Measurements from ENCODE around the gene ASB4.
"Not testable (repeated sequence)": the region's sequence is repeated elsewhere in the genome, so short reads cannot be mapped to it uniquely, and the experiment has no call there.

ASB4 gene

DNA sequence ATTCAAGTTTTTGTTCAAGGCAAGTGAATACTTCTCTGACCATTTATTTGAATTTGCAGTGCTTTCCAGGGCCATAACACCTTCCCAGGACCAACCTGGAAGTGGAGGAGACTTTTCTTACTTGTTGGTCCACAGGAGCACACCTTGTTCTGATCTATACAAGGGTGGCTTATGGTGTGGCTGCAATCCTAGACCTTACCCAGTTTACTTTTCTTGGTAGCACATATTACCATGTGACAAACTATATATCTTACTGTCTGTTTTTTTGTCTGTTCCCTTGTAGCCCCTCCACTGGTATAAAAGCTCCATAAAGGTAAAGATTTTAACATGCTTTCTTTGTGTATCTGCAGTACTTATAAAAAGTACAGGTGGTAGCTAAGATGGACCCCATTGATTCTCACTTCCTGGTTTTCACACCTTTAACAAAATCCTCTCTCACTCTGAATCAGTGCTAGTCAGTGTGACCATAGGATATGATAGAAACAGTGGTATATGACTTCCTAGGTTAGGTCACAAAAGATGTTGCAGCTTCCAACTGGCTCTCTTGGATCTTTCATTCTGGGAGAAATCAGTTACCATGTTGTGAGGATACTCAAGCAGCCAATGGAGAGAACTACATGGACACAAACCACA, 5.6 kb upstream of the ASB4 start:
- DNase-seq, result no peak

DNA sequence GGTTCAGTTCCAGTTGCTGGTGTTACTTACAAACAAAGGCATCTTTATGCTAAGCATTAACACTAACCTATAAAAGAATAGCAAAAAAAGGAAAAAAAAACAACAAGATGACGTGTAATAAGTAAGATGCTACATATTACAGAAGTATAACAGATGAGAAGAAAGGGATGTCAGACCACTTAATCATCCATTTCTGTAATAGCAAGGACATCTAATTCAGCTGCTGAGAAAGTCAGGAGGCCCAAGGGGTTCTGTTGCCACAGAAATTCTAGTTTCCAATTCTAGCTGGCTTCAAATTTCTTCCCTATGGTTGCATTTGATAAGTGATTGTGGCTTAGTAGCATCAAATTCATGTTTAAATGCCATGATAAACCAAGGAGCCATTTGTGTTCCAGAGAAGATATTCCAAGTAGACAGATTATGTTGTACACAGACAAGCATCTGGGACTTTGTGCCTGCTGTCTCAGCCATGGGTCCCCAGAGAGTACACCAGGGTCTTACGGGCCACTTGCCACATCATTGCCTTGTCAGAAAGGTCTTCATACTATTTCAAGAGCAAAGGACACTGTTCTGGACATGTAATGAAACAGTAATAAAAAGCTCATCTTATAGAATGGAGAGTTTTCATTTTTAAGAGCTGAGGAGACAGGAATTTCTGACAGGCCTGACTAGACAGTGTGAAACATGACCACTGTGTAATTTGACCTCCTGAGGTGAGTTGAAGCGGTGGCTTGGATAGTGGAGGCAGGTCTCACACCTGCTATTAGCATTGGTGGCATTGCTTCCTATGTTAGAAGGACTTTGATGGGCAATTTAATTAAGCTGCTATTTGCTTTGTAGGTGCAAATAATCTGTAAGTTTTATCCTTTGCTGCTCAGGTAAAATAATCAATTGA, 4.2 kb upstream of the ASB4 start:
- no peak for DNase-seq

DNA sequence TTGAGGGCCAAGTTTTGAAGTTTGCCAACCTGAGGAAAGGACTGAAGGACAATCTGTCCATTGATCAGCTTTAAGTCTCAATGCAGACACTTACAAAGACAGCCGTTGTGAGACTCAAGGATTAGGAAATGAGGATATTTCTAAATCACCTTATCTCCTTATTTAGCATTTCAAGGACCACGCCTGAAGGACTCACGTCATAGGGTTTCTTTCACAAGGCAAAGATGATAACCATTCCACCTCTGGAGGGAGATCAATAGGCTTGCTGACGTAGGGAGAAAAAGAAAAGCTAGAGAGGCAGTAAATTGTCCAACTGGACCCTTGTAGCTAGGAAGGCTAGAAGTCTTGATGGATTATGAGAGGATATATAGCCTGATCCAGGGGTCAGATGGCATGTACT, 3.3 kb upstream of the ASB4 start:
- DNase-seq, result no peak

DNA sequence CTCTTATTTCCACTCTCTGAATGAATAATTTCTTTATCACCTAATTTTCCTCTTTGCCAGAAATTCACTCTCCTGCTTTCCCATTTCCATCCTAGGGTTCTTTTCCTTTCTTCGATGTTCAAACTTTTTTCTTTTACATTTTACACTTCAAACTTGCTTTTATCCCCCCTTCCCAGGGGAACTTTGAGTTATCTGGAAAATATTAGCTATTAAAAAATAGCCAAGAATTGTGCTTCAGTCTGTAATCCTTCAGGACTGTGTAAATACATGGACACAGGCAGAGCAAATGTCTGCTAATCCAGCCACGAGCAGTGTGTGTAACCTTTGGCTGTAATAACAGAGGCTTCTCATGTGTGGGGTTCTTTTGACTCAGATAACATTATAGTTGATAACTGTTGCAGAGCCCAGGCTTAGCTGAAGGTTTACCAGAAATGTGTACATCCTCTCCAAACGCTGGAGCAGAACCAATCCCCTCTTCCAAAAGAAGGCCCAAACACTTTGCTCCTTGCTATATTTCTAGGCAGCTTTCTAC, 4.6 kb downstream of the ASB4 start:
- DNase-seq, result no peak

DNA sequence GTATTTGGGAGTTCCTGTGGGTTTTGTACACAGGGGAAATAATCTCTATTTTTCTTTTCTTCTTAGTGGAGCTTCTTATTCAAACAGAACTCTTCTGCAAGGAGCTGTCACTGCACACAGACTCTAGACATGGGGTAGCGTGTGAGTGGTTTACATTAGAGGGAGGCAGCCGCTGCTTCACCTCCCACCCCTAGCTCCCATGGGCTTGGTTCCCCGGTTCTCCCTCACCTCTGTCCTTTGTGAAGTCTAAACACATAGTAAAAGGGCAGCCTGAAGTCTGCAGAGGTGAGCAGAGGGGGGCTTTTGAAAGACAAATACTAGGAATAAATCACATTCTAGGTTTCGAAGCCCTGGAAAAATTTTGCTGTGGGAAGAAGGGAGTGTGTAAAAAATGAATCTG, 5.5 kb downstream of the ASB4 start:
- no peak for DNase-seq

DNA sequence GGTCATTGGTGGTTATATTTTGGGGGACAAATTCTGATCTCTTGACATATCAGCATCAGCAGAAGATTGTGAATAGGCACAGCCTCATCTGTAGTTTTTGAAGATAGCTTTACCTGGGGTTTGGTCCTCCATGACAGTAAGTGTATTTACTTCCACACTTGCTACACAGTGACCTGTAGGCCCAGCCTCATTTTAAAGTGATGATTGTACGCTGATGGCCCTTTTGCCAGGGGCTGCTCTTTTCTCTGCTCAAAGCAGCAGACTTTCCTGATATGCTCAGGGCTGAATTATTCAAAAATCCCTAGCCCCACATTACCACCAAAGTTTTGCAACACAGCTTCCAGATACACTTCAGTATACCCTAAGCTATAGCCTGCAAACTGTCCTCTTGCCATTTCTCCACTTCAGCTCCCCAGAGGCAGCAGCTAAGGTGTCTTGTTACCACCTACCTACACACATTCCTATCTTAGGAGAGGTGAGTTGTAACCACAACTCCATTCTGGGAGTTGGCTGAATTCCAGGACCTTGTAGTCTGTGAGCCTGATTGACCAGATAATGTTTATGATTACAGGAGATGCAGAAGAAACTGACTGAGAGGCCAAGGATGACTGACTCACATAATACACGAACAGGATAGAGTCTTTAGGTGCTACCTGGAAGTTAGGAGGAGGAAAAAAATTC, 6.0 kb downstream of the ASB4 start:
- DNase-seq, result no peak

DNA sequence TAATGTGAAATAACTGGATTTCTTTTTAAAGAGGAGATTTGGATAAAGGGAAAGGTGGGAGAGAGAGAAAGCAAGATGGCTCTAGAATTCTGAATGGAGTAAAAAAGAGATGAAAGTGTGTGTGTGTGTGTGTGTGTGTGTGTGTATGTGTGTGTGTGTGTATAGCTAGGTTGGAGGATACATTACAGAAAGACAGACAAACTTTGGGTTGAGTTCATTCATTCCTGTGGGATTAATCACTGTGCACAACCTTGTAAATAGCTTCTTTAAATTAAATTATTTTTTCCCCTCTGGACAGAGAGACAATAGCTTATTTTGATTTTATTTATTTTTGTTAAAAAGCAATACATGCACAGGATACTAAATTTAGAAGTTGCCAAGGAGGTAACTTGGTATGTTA, 7.5 kb downstream of the ASB4 start:
- DNase-seq, result no peak

DNA sequence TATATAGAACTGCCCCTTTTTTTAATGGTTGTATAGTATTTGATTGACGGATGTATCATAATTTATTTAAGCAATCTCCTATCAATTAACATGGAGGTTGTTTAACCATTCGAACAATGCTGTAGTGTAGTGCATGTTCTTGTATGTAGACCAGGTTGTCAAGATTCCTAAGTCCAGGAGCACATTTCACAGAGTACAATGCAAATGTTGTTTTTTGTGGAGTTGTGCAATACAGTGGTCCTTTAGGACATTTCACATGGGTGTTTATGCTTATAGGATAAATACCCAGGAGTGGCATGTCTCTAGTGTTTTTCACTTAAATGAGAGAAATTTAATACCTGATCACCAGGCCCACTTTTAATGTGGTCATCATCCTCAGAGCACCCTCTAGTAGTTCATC, 8.1 kb downstream of the ASB4 start:
- DNase-seq, result no peak

DNA sequence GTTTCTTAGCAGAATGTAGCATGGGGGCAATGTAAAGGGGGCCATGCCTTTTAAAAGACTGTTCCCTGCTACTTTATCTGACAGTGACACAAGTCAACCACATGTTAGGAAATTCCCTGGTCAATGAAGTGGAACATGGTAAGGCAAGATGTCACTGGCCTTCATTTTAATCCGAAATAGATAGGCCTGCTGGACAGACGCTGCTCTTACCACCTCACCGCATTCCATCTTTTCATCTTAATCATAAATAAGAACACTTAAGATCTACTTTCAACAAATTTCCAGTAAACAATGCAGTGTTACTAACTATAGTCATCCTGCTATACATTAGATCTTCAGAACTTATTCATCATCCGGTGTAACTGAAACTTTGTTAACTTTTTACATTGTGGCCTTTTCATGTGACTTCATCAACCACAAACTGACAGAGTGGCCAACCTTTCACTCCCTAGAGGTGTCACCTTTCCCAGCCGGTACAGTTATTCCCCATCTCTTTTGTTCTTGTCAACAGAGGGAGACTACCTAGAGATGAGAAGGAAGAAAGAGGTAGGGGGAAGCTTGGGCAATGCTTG, 15.6 kb downstream of the ASB4 start:
- DNase-seq, result no peak

DNA sequence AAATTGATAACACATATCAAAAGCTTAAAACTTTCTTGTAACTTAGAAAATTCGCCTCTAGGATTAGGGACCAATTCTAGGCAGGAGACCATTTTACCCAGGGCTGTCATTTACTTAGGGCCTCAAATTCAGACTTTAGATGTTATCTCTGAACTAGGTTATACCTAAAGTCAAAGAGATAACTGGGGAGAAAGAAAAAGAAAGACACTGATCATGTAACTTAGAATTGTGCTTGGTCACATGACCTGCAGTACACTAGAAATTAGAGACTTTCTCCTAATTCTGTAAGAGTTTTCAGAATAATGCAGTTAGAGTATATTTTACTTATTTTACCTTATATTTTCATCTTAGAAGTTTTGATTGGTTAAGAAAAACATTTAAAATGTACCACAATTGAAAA, 16.7 kb downstream of the ASB4 start:
- no peak for DNase-seq

DNA sequence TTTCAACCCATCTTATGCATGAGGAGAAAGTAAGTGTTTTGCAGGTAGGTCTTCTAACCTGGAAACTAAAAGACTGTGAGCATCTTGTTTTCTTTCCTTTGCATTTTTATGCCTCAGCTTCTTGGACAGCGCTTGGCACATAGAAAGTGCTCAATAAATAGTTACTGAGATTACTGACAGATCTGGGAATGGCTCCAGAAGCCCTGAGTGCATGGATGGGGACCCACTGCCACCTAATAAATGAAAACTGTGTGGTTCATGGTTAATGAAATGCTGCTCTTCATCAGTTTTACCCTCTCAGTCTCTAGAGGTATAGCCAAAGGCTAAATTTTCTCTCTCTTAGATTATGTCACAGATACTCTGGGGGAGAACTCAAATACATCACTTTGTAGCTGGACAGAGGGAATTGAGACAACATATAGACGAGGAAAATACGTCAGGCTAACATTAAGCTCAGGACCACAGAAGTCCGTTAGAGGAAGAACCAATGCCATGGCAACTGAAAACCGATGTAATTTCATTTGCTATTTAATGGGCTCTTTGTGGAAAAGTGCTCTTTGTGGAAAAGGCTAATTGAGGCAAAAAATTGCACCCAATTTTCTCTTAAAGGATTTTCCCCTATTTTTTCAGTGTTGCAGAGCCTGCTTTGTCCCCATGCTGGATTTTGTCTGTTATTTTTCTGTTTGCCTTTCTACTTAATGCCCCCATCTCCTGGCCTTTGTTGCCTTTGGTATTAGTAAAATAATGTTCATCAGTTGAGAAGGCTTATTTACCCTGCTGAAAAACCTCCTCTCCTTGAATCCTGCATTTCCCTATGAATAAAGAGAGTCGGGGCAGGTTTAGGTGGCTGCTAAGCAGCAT, 17.8 kb downstream of the ASB4 start:
- no peak for DNase-seq

DNA sequence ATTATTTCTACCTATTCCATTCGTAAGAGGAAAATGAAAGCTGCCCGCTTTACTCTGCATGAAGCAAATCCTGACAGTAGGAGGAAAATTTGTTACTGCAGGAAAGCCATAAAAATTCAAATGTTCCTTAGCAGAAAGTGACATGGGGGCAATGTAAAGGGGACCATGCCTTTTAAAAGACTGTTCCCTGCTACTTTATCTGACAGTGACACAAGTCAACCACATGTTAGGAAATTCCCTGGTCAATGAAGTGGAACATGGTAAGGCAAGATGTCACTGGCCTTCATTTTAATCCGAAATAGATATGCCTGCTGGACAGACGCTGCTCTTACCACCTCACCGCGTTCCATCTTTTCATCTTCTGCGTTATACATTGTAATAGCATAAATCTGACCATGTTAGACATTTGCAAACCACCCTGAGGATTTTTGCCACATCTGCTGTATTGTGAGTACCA, 18.4 kb downstream of the ASB4 start:
- not testable (repeated sequence) for DNase-seq

DNA sequence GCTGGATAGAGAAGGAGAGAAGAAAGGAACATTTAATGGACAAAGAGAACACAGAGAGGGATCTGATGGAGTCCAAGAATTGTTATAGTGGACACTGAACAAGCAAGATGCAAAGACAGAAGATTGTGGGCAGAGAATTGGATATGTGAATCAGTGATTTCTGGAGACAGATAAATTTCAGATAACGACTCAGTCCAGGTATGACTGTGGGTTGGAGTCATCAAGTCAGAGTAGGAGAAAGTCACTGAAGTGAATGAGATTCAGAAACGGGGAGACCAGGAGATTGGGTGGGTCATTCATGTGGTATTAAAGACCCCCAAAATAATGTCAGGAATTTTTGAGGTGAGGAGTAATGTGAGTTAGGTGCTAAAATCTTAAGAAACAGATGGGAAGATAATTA, 23.0 kb downstream of the ASB4 start:
- no peak for DNase-seq

DNA sequence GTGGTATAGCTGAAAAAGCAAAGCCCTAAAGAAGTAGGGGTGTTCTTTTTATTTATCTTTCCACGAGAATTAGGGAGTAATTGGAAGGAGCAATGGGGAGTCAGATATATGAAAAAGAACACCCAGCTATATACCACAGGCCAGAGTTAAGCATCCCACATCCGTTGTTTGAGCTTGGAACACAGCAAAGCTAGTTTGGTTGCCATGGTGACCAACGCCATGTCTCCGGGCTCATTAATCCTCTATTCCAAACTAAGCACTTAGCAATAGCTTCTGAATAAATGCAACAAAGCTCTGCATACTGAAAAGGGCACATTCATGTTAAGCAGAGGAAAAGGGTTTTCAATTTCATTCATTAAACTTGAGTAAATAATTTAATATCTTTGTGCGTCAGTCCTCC, 23.5 kb downstream of the ASB4 start:
- DNase-seq, result no peak

DNA sequence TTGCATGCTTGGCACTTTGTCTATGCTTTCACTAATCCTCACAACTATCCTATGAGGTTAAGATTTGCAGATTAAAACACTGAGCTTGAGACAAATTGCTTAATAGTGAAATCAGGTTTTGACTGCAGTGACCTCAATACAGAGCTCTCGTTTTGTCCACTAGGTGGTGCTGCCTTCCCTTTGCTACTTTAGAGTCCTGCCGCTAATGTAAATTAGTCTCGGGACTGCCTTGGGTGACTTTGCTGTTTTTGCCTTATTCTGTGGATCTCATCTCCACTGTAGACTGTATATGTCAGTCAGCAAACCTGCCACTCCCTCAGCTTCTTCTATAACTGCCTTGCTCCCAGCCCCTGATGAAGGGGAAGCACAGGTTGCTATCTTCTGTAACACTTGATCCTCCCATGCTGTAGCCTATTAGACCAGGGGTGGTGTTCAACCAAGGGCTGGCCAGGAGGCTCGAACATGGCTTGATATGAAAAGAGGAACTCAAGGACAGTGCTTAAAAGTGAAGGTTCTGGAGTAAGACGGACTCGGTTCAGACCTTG, 26.0 kb downstream of the ASB4 start:
- peak; percentile 5 for DNase-seq

DNA sequence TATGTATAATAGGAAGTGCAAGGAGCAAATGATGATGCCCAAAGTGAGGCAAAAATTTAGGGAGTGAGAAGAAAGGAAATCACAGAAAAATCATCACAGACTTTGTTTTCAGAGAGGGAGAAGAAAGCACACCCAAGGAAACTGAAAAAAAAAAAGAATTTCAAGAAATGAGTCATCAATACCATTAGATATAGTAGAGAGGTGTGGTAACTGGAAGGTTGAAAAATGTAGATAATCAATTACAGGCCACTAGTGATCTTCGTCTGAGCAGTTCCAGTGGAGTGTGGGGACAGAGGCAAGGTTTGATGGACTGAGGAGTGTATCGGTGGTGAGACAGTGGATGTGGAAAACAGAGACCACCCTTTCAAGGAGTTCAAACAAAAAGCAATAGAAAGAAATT, 31.7 kb downstream of the ASB4 start:
- no peak for DNase-seq

DNA sequence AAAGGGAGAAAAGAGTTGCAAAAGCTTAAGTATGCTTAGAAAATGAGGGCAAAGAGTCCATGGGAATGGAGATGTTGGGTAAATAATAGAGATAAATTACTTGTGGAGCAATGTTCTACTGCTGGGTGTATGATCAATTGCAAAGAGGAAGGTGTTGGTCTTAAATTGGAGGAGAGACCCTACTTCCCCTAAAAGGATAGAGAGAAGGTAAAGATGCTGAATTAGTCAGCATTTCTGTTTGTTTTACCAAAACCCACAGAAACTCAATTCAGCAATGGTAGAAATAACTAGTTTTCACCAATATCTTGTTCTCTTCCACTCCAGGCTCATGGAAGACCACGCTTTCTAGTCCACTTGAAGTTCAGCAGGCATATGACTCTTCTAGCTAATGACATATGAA, 32.1 kb downstream of the ASB4 start:
- DNase-seq, result no peak

DNA sequence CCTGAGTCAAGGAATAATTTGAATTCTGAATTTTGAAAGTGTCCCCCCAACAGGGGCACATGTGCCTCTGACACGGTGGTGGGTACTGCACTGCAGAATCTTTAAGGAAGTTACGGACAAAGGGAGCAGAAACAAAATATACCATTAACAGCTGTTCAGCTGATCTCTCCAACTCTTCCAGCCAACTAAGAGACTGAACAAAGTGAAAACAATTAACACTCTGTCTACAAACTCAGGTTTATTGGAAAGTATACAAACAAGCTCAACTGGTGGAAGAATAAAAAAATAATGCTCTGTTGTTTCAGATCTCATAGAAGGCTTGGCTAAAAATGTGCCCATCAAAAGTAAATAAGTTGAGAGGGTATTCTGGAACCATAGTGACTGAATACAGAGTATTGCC, 34.4 kb downstream of the ASB4 start:
- DNase-seq, result no peak

DNA sequence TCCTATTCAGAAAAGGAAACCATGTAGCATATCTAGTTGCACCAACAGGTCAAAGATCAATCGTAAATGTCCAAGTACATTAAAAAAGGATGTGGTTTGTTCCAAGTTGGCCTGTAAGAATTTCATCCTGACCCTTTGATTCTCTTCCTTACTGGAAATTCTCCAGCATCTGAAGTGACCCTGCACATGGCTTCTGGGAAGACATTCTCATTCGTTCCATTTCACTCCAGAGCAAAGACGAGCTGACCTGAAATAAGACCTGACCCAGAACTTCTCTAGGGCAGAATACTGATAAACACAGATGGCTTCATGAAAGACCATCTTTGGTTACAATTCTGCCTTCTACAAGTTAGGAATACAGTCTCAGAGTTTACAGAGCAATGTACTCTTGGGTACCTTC, 39.8 kb downstream of the ASB4 start:
- no peak for DNase-seq

DNA sequence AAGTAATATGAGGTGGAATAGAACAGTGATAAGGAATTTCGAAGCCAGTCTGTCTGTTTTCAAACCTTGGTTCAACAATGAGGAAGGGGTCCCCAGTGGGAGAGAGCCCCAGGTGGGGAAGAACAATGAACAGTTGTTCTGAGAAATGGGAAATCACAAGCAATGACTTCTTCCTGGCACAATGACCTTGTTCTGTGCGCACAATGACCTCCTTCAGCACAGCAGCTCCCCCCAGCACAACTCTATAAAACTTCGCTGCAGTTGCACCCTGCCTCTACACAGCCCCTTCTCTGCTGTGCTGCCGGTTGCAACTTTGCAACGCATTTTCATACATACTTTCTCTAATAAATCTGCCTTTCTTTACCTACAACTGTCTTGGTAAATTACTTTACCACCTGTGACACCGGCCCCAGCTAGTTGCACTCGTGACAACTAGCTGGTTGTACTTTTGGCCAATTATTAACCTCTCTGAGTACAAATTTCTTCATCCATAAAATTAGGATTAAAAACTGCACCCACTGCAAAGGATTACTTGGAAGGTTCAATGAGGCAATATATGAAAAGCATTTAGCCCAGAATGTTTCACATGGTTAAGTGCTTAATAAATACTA, 40.5 kb downstream of the ASB4 start:
- no peak for DNase-seq

DNA sequence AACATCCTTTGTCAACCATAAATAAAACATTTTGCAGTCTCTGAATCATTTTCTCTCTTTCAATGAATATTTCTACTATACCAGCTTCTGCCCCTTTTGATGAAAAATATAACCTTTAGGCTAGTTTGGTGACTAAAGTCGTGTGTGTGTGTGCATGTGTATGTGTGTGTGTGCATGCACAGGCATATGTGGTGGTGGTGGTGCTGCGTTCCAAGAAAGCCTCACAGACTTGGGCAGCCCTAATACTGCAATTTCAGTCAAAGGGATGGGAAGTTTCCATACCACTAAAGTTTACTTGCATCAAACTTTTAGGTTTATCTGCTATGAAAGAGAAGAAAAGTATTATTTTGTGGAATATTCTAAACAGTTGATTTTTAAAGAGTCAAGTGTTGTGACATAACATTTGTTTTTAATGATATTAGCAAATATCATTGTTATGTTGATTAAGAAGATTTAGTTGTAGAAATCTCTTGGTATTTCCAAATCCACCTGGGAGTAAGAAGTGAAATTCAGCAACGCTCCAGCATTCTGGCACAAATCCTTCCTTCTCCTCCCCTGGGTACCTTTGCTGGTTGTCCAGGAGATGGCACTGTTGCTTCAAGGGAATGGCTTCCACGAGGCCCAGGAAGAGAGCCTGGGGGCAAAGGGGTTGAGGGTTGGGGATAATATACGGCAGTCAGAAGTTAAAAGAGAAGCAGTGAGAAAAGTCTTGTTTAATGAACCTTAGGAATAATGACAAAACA, 41.5 kb downstream of the ASB4 start:
- peak; percentile 1 for DNase-seq
